BLaER1 treated with 17β-estradiol and CSF1 and Interleukin-3, amounts not matched to agents 10 nM and 100 nM (cell line): ENCODE data around the gene C19orf12.
A peak's percentile ranks its signal among the peaks of the same experiment; 100 is the strongest.

Source experiments
- H3K27ac ChIP-seq, 11 experiments: shearing (Covaris generic); formaldehyde crosslinking; 2 replicates each; pipeline ENCODE4 v1.8.1; 2022
- H3K27me3 ChIP-seq, 11 experiments: shearing (Covaris generic); formaldehyde crosslinking; 2 replicates each; pipeline ENCODE4 v1.8.1; 2022
- H3K36me3 ChIP-seq, 11 experiments: shearing (Covaris generic); formaldehyde crosslinking; 2 replicates each; pipeline ENCODE4 v1.8.1; 2022
- H3K4me1 ChIP-seq, 10 experiments: shearing (Covaris generic); formaldehyde crosslinking; 2 replicates each; pipeline ENCODE4 v1.8.1; 2022
- H3K4me2 ChIP-seq, 11 experiments: shearing (Covaris generic); formaldehyde crosslinking; 2 replicates each; pipeline ENCODE4 v1.8.1; 2022
- H3K4me3 ChIP-seq, 10 experiments: shearing (Covaris generic); formaldehyde crosslinking; 2 replicates each; pipeline ENCODE4 v1.8.1; 2022
- H3K9ac ChIP-seq, 11 experiments: shearing (Covaris generic); formaldehyde crosslinking; 2 replicates each; pipeline ENCODE4 v1.8.1; 2022
- H3K9me3 ChIP-seq, 11 experiments: shearing (Covaris generic); formaldehyde crosslinking; replicated peaks in 1 of 11; 2 replicates each; pipeline ENCODE4 v1.8.1; 2022
- H4K20me1 ChIP-seq, 11 experiments: shearing (Covaris generic); formaldehyde crosslinking; 2 replicates each; pipeline ENCODE4 v1.8.1; 2022
- Cebpa-rat ChIP-seq, 11 experiments: shearing (Covaris generic); IDR thresholded peaks; 2 replicates each; pipeline ENCODE4 v1.8.1; 2022

The C19orf12 gene

GRCh38 chr19:29714953-29715700 lies at the start of gene C19orf12:
Gene C19orf12 (minus strand): TSS chr19:29715261. CDS start chr19:29708413, 6,848 bp downstream.
- peaks cover 0 to 29% (median 5%) of the 10 kb centered on the region in 11 experiments; a peak in 10 of 22 replicates for H3K36me3 ChIP-seq
- peaks cover 48 to 57% (median 53%) of the 10 kb centered on the region in 10 experiments for H3K4me1 ChIP-seq
- H3K27ac ChIP-seq, result peak within 1 kb of the TSS; percentile 96 to 99 (median 98)
- no peak for TF ChIP-seq Cebpa-rat (IDR thresholded peaks at IDR 0.05)
- peaks cover 17 to 46% (median 32%) of the 10 kb centered on the region in 11 experiments; a peak in 20 of 22 replicates for H4K20me1 ChIP-seq
- no peaks in the 10 kb centered on the region for H3K27me3 ChIP-seq
- H3K4me3 ChIP-seq, result peak within 1 kb of the TSS; percentile 87 to 98 (median 94)
- peak within 1 kb of the TSS; percentile 95 to 99 (median 98) for H3K9ac ChIP-seq
- H3K9me3 ChIP-seq, result no peaks in the 10 kb centered on the region
- peak within 1 kb of the TSS; percentile 90 to 99 (median 95) for H3K4me2 ChIP-seq

GRCh38 chr19:29764361-29764760 lies 49.3 kb upstream of the C19orf12 start:
- no peak overlapping the region for H3K27ac ChIP-seq
- no peak for TF ChIP-seq Cebpa-rat (IDR thresholded peaks at IDR 0.05)

GRCh38 chr19:29763196-29763595 lies 48.1 kb upstream of the C19orf12 start:
- Histone ChIP-seq H4K20me1 (no peaks in the 10 kb centered on the region), H3K4me2 (peak overlapping the region in 1 of 11 experiments; percentile 2; a peak in 2 of 22 replicates), H3K36me3 (no peaks in the 10 kb centered on the region), H3K27me3 (no peaks in the 10 kb centered on the region), H3K27ac (no peak overlapping the region), H3K9me3 (no peaks in the 10 kb centered on the region), H3K4me1 (peaks cover 0 to 21% (median 10%) of the 10 kb centered on the region in 10 experiments; a peak in 12 of 20 replicates), H3K9ac (no peak overlapping the region), H3K4me3 (no peak overlapping the region)
- TF ChIP-seq Cebpa-rat (IDR thresholded peaks at IDR 0.05), result no peak

More at GRCh38 chr19:29764361-29764760, 49.3 kb upstream of the C19orf12 start:
- peaks cover 0 to 21% (median 10%) of the 10 kb centered on the region in 10 experiments; a peak in 12 of 20 replicates for H3K4me1 ChIP-seq
- H3K9ac ChIP-seq, result no peak overlapping the region
- no peaks in the 10 kb centered on the region for H3K9me3 ChIP-seq
- no peaks in the 10 kb centered on the region for H3K27me3 ChIP-seq
- no peaks in the 10 kb centered on the region for H3K36me3 ChIP-seq
- no peak overlapping the region for H3K4me3 ChIP-seq
- H4K20me1 ChIP-seq, result no peaks in the 10 kb centered on the region
- no peak overlapping the region for H3K4me2 ChIP-seq

GRCh38 chr19:29761575-29762232 lies 46.6 kb upstream of the C19orf12 start:
- Histone ChIP-seq H3K36me3 (no peaks in the 10 kb centered on the region), H3K9ac (no peak overlapping the region), H4K20me1 (no peaks in the 10 kb centered on the region), H3K9me3 (no peaks in the 10 kb centered on the region), H3K4me2 (no peak overlapping the region), H3K4me3 (no peak overlapping the region), H3K4me1 (peaks cover 0 to 19% (median 10%) of the 10 kb centered on the region in 10 experiments; a peak in 12 of 20 replicates), H3K27me3 (no peaks in the 10 kb centered on the region), H3K27ac (no peak overlapping the region)
- TF ChIP-seq Cebpa-rat (IDR thresholded peaks at IDR 0.05), result no peak

GRCh38 chr19:29760752-29761502 lies 45.9 kb upstream of the C19orf12 start:
- peak overlapping the region in 1 of 10 experiments; percentile 57; a peak in 1 of 20 replicates for H3K4me3 ChIP-seq
- H3K4me1 ChIP-seq, result peaks cover 0 to 15% (median 6%) of the 10 kb centered on the region in 10 experiments; a peak in 11 of 20 replicates
- no peaks in the 10 kb centered on the region for H3K27me3 ChIP-seq
- H3K27ac ChIP-seq, result no peak overlapping the region
- H3K36me3 ChIP-seq, result no peaks in the 10 kb centered on the region
- no peaks in the 10 kb centered on the region for H4K20me1 ChIP-seq
- peak overlapping the region in 2 of 11 experiments; percentile 36 to 58; a peak in 3 of 22 replicates for H3K9ac ChIP-seq
- peak overlapping the region in 9 of 11 experiments; percentile 50 to 82 (median 67); a peak in 18 of 22 replicates for H3K4me2 ChIP-seq
- H3K9me3 ChIP-seq, result no peaks in the 10 kb centered on the region
- no peak for TF ChIP-seq Cebpa-rat (IDR thresholded peaks at IDR 0.05)

GRCh38 chr19:29759359-29759758 lies 44.3 kb upstream of the C19orf12 start:
- H3K27me3 ChIP-seq, result no peaks in the 10 kb centered on the region
- peaks cover 0 to 15% (median 6%) of the 10 kb centered on the region in 10 experiments; a peak in 6 of 20 replicates for H3K4me1 ChIP-seq
- no peak overlapping the region for H3K27ac ChIP-seq
- H3K4me3 ChIP-seq, result no peak overlapping the region
- H3K4me2 ChIP-seq, result 0 out of 22 replicates have a peak overlapping the region, but pooled peaks of 1 of the 11 experiments have one; percentile 69
- H3K9ac ChIP-seq, result no peak overlapping the region
- no peak for TF ChIP-seq Cebpa-rat (IDR thresholded peaks at IDR 0.05)
- H3K9me3 ChIP-seq, result no peaks in the 10 kb centered on the region
- H4K20me1 ChIP-seq, result no peaks in the 10 kb centered on the region
- H3K36me3 ChIP-seq, result no peaks in the 10 kb centered on the region

- Histone ChIP-seq H3K4me2 (no peak overlapping the region), H3K9me3 (no peaks in the 10 kb centered on the region), H4K20me1 (no peaks in the 10 kb centered on the region), H3K4me3 (no peak overlapping the region), H3K27ac (no peak overlapping the region), H3K36me3 (no peaks in the 10 kb centered on the region), H3K9ac (no peak overlapping the region), H3K27me3 (no peaks in the 10 kb centered on the region), H3K4me1 (peaks cover 0 to 15% (median 6%) of the 10 kb centered on the region in 10 experiments; a peak in 6 of 20 replicates)
- TF ChIP-seq Cebpa-rat (IDR thresholded peaks at IDR 0.05), result no peak
Measured at GRCh38 chr19:29758863-29759262, 43.8 kb upstream of the C19orf12 start.

- Histone ChIP-seq H3K9ac (no peak overlapping the region), H3K4me2 (no peak overlapping the region), H3K27me3 (no peaks in the 10 kb centered on the region), H3K27ac (no peak overlapping the region), H3K4me1 (peaks cover 0 to 9% (median 3%) of the 10 kb centered on the region in 10 experiments; a peak in 6 of 20 replicates), H3K36me3 (no peaks in the 10 kb centered on the region), H3K9me3 (no peaks in the 10 kb centered on the region), H4K20me1 (no peaks in the 10 kb centered on the region), H3K4me3 (no peak overlapping the region)
- TF ChIP-seq Cebpa-rat (IDR thresholded peaks at IDR 0.05), result no peak
Measured at GRCh38 chr19:29757551-29757950, 42.5 kb upstream of the C19orf12 start.
